ENCODE data around the gene AAGAB.

DNA sequence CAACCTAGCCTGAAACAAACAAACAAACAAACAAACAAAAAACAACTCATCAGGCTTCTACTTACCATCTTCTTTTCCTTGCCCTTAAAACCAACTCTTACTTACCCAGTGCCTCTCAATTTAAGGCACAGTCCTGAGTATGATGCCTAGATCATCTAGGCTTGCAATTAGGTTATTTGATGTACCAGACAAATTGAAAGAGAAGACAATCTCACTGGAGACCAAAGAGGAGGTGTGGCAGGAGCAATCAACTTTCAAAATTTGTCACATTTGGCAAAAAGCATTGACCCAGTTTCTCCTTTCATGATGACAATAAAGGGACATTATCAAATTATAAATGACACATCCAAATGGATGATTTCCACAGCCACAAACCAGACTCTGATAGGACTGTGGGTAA is 36.0 kb downstream of the AAGAB start:
- no peak for TF ChIP-seq EZH2phosphoT487 (conservative IDR thresholded peaks at IDR 0.05; ENCODE audit: low read length)
- TF ChIP-seq, protein P1, sequence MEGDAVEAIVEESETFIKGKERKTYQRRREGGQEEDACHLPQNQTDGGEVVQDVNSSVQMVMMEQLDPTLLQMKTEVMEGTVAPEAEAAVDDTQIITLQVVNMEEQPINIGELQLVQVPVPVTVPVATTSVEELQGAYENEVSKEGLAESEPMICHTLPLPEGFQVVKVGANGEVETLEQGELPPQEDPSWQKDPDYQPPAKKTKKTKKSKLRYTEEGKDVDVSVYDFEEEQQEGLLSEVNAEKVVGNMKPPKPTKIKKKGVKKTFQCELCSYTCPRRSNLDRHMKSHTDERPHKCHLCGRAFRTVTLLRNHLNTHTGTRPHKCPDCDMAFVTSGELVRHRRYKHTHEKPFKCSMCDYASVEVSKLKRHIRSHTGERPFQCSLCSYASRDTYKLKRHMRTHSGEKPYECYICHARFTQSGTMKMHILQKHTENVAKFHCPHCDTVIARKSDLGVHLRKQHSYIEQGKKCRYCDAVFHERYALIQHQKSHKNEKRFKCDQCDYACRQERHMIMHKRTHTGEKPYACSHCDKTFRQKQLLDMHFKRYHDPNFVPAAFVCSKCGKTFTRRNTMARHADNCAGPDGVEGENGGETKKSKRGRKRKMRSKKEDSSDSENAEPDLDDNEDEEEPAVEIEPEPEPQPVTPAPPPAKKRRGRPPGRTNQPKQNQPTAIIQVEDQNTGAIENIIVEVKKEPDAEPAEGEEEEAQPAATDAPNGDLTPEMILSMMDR (IDR thresholded peaks at IDR 0.05; ENCODE audit: insufficient read depth, low read length, poor library complexity, severe bottlenecking), result no peak

Measured in SU-DHL-6 (cell line).